HL-60 (cell line): ENCODE measurements around the gene E2F7.

Experiments
- CTCF ChIP-seq: IDR thresholded peaks from one replicate; pipeline ENCODE4 v1.5.1; 2011; ENCODE audit warnings: low read length, control low read depth, inconsistent platforms; ENCODE audit not compliant: insufficient read depth
- GABPA ChIP-seq: IDR thresholded peaks from 2 replicates; pipeline ENCODE4 v1.6.1; 2012; ENCODE audit warnings: low read depth
- POLR2AphosphoS5 ChIP-seq: IDR thresholded peaks from 2 replicates; pipeline ENCODE4 v1.6.1; 2012; ENCODE audit warnings: low read depth
- REST ChIP-seq: IDR thresholded peaks from 2 replicates; pipeline ENCODE4 v1.6.1; 2012; ENCODE audit warnings: low read depth; ENCODE audit not compliant: insufficient replicate concordance
- SPI1 ChIP-seq: IDR thresholded peaks from 2 replicates; pipeline ENCODE4 v1.6.1; 2012; ENCODE audit warnings: low read depth, mild to moderate bottlenecking, borderline replicate concordance

GRCh38 chr12:77047341-77048109 lies 17.8 kb downstream of the E2F7 start:
- no peak for TF ChIP-seq CTCF
- no peak for TF ChIP-seq POLR2AphosphoS5
- TF ChIP-seq REST = no peak
- no peak for TF ChIP-seq GABPA
- no peak for TF ChIP-seq SPI1
